HCT116 (cell line): ENCODE measurements around the gene CCDC148. TPM values are rescaled to one million over a fixed set of nuclear protein-coding genes. Genes with fewer than 3 reads are reported as not detected.
"Not testable (repeated sequence)": the region's sequence is repeated elsewhere in the genome, so short reads cannot be mapped to it uniquely, and the experiment has no call there.

Experiments
- ATAC-seq: fragments of 200-7000 bp; cut with Tn5 transposase; 2 replicates; pipeline ENCODE4 v1.9.1; 2020; ENCODE audit warnings: mild to moderate bottlenecking, moderate library complexity
- BruUV-seq: library from RNA; stranded (reverse); fragments of 400-500 nt; replicated peaks from 2 replicates; lab custom pipeline; 2021; lab: Mats Ljungman, UMichigan
- CTCF ChIA-PET: fragments of 300-600 bp; sonication (Branson Sonifier 250); formaldehyde crosslinking; loops from one replicate; lab custom pipeline; 2021; ENCODE audit warnings: antibody characterized with exemption; lab: Charles Lee
- POLR2A ChIA-PET: fragments of 300-600, 350-600 bp; sonication (Branson Sonifier 250); formaldehyde crosslinking; loops from one replicate; lab custom pipeline; 2021; ENCODE audit warnings: antibody characterized with exemption; lab: Charles Lee
- RAD21 ChIA-PET, 2 experiments: fragments of 300-600 bp; sonication (Branson Sonifier 250); formaldehyde crosslinking; loops; one replicate each; lab custom pipeline; 2023; ENCODE audit warnings: low total read pairs in 2 of 2; ENCODE audit not compliant: uncharacterized antibody in 2 of 2, unreplicated experiment in 2 of 2, low non-redundant PET in 1 of 2; lab: Charles Lee
- DNase-seq: peaks from one replicate; pipeline ENCODE4 v3.0.0-alpha.2; 2010; ENCODE audit warnings: low read depth, low spot score
- H2AFZ ChIP-seq: fragments of 200-600 bp; shearing (Covaris generic), sonication (generic); 2 replicates; pipeline ENCODE4 v1.6.1; 2017; ENCODE audit warnings: low read depth, mixed run types, mixed read lengths, antibody characterized with exemption, low read length; ENCODE audit not compliant: poor library complexity, severe bottlenecking
- H3K27ac ChIP-seq: 2 replicates; pipeline ENCODE4 v1.5.1; 2012; ENCODE audit warnings: low read depth, low read length
- H3K27me3 ChIP-seq: fragments of 200-600 bp; sonication (generic); 2 replicates; pipeline ENCODE4 v1.6.1; 2016; ENCODE audit warnings: mixed run types, low read length, mixed read lengths; ENCODE audit not compliant: insufficient read depth
- H3K36me3 ChIP-seq, 2 experiments: fragments of 200-500 bp in 1 of 2; fragments of 200-600 bp in 1 of 2; sonication (Bioruptor generic) in 1 of 2; sonication (generic) in 1 of 2; 2 replicates each; pipeline versions ENCODE4 v1.5.1 to v1.6.1; 2014 to 2016; ENCODE audit warnings: low read length in 2 of 2, inconsistent platforms in 1 of 2, mixed read lengths in 1 of 2, mixed run types in 1 of 2; ENCODE audit not compliant: insufficient read depth in 2 of 2, control insufficient read depth in 1 of 2
- H3K4me1 ChIP-seq, 2 experiments: fragments of 200-600 bp in 1 of 2; sonication (generic) in 1 of 2; 2 replicates each; pipeline versions ENCODE4 v1.5.1 to v1.6.1; 2012 to 2017; ENCODE audit warnings: low read length in 2 of 2, inconsistent platforms in 1 of 2, mild to moderate bottlenecking in 1 of 2, mixed read lengths in 1 of 2, mixed run types in 1 of 2, moderate library complexity in 1 of 2; ENCODE audit not compliant: insufficient read depth in 2 of 2, control insufficient read depth in 1 of 2
- H3K4me2 ChIP-seq: fragments of 200-600 bp; sonication (generic); 2 replicates; pipeline ENCODE4 v1.6.1; 2017; ENCODE audit warnings: mixed run types, low read length, mixed read lengths
- H3K4me3 ChIP-seq, 2 experiments: fragments of 200-600 bp in 1 of 2; sonication (generic) in 1 of 2; replicated peaks in 1 of 2; 2 replicates each; pipeline ENCODE4 v1.5.1; 2011 to 2016; ENCODE audit warnings: low read length in 2 of 2, control low read depth in 1 of 2, low read depth in 1 of 2, mild to moderate bottlenecking in 1 of 2, mixed read lengths in 1 of 2, mixed run types in 1 of 2
- H3K79me2 ChIP-seq: fragments of 200-600 bp; sonication (generic); 2 replicates; pipeline ENCODE4 v1.6.1; 2017; ENCODE audit warnings: mild to moderate bottlenecking, mixed run types, low read length, moderate library complexity, mixed read lengths; ENCODE audit not compliant: insufficient read depth
- H3K9ac ChIP-seq: fragments of 200-600 bp; sonication (generic); 2 replicates; pipeline ENCODE4 v1.6.1; 2016; ENCODE audit warnings: low read length, mixed read lengths
- H3K9me2 ChIP-seq: fragments of 200-600 bp; sonication (generic), shearing (Covaris generic); 2 replicates; pipeline ENCODE4 v1.6.1; 2017; ENCODE audit warnings: mixed run types, mild to moderate bottlenecking, moderate library complexity; ENCODE audit not compliant: insufficient read depth
- H3K9me3 ChIP-seq, 2 experiments: fragments of 200-500 bp in 1 of 2; fragments of 200-600 bp in 1 of 2; sonication (Bioruptor generic) in 1 of 2; sonication (generic) in 1 of 2; 2 replicates each; pipeline ENCODE4 v1.6.1; 2014 to 2017; ENCODE audit warnings: low read length in 2 of 2, mixed read lengths in 2 of 2, inconsistent platforms in 1 of 2, low read depth in 1 of 2, mild to moderate bottlenecking in 1 of 2, mixed run types in 1 of 2, moderate library complexity in 1 of 2; ENCODE audit not compliant: control insufficient read depth in 1 of 2, insufficient read depth in 1 of 2
- H4K20me1 ChIP-seq: fragments of 200-600 bp; sonication (generic), shearing (Covaris generic); 2 replicates; pipeline ENCODE4 v1.6.1; 2017; ENCODE audit warnings: mixed run types, mild to moderate bottlenecking, moderate library complexity; ENCODE audit not compliant: insufficient read depth
- EGR1 ChIP-seq: IDR thresholded peaks from 2 replicates; pipeline ENCODE4 v1.6.1; 2012; ENCODE audit warnings: low read depth
- ELF1 ChIP-seq: IDR thresholded peaks from 2 replicates; pipeline ENCODE4 v1.6.1; 2012; ENCODE audit warnings: low read depth, borderline replicate concordance
- EZH2phosphoT487 ChIP-seq: fragments of 200-600 bp; IDR thresholded peaks from 2 replicates; pipeline ENCODE4 v1.6.1; 2018; ENCODE audit warnings: antibody characterized with exemption, borderline replicate concordance
- JUND ChIP-seq: IDR thresholded peaks from 2 replicates; pipeline ENCODE4 v1.6.1; 2012
- POLR2AphosphoS5 ChIP-seq: IDR thresholded peaks from 2 replicates; pipeline ENCODE4 v1.6.1; 2011; ENCODE audit warnings: mild to moderate bottlenecking, low read depth, low read length, moderate library complexity
- RAD21 ChIP-seq: IDR thresholded peaks from 2 replicates; pipeline ENCODE4 v1.6.1; 2012; ENCODE audit warnings: low read depth, mild to moderate bottlenecking
- SIN3A ChIP-seq: IDR thresholded peaks from 2 replicates; pipeline ENCODE4 v1.6.1; 2012; ENCODE audit warnings: low read depth
- SP1 ChIP-seq: IDR thresholded peaks from 2 replicates; pipeline ENCODE4 v1.6.1; 2012; ENCODE audit warnings: low read depth
- SRF ChIP-seq: IDR thresholded peaks from 2 replicates; pipeline ENCODE4 v1.6.1; 2012; ENCODE audit warnings: low read depth
- TCF7L2 ChIP-seq: IDR thresholded peaks from 2 replicates; pipeline ENCODE4 v1.7.0; 2011; ENCODE audit warnings: borderline replicate concordance, inconsistent platforms; ENCODE audit not compliant: insufficient read depth, insufficient read length; ENCODE audit errors: extremely low read depth
- ZFX ChIP-seq: fragments of 450-650 bp; IDR thresholded peaks from 2 replicates; pipeline ENCODE4 v1.6.1; 2017
- intact Hi-C: fragments of 100-400 bp; cut with micrococcal nuclease; formaldehyde crosslinking; loops from 2 replicates; pipeline ENCODE4 v1.10.0; 2022
- total RNA-seq: library from RNA; stranded (reverse); gene quantifications from one replicate; pipeline ENCODE4 v1.2.1, GENCODE V29; 2021; ENCODE audit not compliant: unreplicated experiment
- TF ChIP-seq, protein P1 (sequence below), 3 experiments: fragments of 200-600 bp in 1 of 3; sonication (generic) in 1 of 3; IDR thresholded peaks in 2 of 3; conservative IDR thresholded peaks in 1 of 3; 2 replicates each; pipeline ENCODE4 v1.5.1; 2012 to 2017; ENCODE audit warnings: low read depth in 2 of 3, low read length in 2 of 3, antibody characterized with exemption in 1 of 3, borderline replicate concordance in 1 of 3, control low read depth in 1 of 3, mild to moderate bottlenecking in 1 of 3, mixed read lengths in 1 of 3, mixed run types in 1 of 3, moderate library complexity in 1 of 3; ENCODE audit not compliant: insufficient read depth in 1 of 3
- TF ChIP-seq, protein P2 (sequence below): IDR thresholded peaks from 2 replicates; pipeline ENCODE4 v1.6.1; 2011; ENCODE audit warnings: mild to moderate bottlenecking, low read length, moderate library complexity; ENCODE audit not compliant: insufficient replicate concordance; ENCODE audit errors: extremely low read depth
- TF ChIP-seq, protein P3 (sequence below): IDR thresholded peaks from 2 replicates; pipeline ENCODE4 v1.6.1; 2012
- TF ChIP-seq, protein P4 (sequence below): IDR thresholded peaks from 2 replicates; pipeline ENCODE4 v1.6.1; 2012

CCDC148 gene
- total RNA-seq, 1 experiment from 2014 or later: 0.59 TPM

DNA sequence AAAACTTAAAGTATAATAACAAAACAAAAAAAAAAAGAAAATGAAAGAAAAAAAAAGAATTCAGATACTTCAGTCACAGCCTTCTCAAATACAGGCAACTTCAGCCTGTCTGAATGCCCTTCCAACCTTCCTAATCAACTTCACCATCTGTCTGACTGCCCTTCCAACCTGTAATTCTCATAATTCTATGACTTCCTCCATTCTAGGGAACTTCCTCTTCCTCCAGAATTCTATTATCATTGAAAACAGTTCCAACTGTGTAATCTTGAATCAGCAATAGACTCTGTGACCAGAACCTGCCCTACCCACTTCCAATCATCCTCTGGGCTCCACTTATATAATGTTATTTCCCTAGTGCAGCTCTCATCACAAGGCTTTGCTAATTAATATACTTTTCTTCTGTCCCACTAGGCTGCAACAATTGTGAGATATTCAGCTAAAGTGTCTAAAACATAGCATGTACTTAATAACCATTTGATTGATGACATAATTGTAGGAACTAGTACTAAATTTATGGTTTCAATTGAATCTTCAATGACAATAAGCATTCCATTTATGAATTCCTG, 227.5 kb downstream of the CCDC148 start:
- TF ChIP-seq, protein P1, sequence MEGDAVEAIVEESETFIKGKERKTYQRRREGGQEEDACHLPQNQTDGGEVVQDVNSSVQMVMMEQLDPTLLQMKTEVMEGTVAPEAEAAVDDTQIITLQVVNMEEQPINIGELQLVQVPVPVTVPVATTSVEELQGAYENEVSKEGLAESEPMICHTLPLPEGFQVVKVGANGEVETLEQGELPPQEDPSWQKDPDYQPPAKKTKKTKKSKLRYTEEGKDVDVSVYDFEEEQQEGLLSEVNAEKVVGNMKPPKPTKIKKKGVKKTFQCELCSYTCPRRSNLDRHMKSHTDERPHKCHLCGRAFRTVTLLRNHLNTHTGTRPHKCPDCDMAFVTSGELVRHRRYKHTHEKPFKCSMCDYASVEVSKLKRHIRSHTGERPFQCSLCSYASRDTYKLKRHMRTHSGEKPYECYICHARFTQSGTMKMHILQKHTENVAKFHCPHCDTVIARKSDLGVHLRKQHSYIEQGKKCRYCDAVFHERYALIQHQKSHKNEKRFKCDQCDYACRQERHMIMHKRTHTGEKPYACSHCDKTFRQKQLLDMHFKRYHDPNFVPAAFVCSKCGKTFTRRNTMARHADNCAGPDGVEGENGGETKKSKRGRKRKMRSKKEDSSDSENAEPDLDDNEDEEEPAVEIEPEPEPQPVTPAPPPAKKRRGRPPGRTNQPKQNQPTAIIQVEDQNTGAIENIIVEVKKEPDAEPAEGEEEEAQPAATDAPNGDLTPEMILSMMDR (IDR thresholded peaks at IDR 0.05 in 2 of 3, conservative IDR thresholded peaks at IDR 0.05 in 1 of 3; ENCODE audit: borderline replicate concordance in 1 of 3, insufficient read depth in 1 of 3, low read depth in 2 of 3, low read length in 2 of 3): no peak
- TF ChIP-seq RAD21 (no peak), ZFX (no peak), JUND (no peak), SP1 (no peak), SIN3A (no peak), POLR2AphosphoS5 (no peak), TCF7L2 (no peak), EGR1 (no peak), SRF (no peak), EZH2phosphoT487 (no peak), ELF1 (no peak)
- TF ChIP-seq, protein P2, sequence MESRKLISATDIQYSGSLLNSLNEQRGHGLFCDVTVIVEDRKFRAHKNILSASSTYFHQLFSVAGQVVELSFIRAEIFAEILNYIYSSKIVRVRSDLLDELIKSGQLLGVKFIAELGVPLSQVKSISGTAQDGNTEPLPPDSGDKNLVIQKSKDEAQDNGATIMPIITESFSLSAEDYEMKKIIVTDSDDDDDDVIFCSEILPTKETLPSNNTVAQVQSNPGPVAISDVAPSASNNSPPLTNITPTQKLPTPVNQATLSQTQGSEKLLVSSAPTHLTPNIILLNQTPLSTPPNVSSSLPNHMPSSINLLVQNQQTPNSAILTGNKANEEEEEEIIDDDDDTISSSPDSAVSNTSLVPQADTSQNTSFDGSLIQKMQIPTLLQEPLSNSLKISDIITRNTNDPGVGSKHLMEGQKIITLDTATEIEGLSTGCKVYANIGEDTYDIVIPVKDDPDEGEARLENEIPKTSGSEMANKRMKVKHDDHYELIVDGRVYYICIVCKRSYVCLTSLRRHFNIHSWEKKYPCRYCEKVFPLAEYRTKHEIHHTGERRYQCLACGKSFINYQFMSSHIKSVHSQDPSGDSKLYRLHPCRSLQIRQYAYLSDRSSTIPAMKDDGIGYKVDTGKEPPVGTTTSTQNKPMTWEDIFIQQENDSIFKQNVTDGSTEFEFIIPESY: no peak
- TF ChIP-seq, protein P3, sequence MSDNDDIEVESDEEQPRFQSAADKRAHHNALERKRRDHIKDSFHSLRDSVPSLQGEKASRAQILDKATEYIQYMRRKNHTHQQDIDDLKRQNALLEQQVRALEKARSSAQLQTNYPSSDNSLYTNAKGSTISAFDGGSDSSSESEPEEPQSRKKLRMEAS: no peak
- TF ChIP-seq, protein P4, sequence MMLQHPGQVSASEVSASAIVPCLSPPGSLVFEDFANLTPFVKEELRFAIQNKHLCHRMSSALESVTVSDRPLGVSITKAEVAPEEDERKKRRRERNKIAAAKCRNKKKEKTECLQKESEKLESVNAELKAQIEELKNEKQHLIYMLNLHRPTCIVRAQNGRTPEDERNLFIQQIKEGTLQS: no peak
- BruUV-seq: no TSS peak
- ATAC-seq (no peak), DNase-seq (no peak)
- RAD21 ChIA-PET: no interaction called here
- no peak overlapping the region for H3K4me3 ChIP-seq
- POLR2A ChIA-PET: no interaction called here
- H3K27ac ChIP-seq: no peak overlapping the region
- no peak overlapping the region for H3K9ac ChIP-seq
- no peaks in the 10 kb centered on the region for H3K79me2 ChIP-seq
- no peak overlapping the region for H2AFZ ChIP-seq
- H3K9me3 ChIP-seq: no peaks in the 10 kb centered on the region
- H3K36me3 ChIP-seq: no peaks in the 10 kb centered on the region
- H4K20me1 ChIP-seq: no peaks in the 10 kb centered on the region
- CTCF ChIA-PET: no interaction called here
- intact Hi-C loops: no loop called here
- H3K27me3 ChIP-seq: peaks cover 14% of the 10 kb centered on the region; the same call in 1 of the 2 replicates
- H3K4me2 ChIP-seq: no peak overlapping the region
- H3K4me1 ChIP-seq: peaks cover 20 to 21% of the 10 kb centered on the region in 2 experiments; a peak in 3 of 4 replicates
- H3K9me2 ChIP-seq: no peaks in the 10 kb centered on the region

DNA sequence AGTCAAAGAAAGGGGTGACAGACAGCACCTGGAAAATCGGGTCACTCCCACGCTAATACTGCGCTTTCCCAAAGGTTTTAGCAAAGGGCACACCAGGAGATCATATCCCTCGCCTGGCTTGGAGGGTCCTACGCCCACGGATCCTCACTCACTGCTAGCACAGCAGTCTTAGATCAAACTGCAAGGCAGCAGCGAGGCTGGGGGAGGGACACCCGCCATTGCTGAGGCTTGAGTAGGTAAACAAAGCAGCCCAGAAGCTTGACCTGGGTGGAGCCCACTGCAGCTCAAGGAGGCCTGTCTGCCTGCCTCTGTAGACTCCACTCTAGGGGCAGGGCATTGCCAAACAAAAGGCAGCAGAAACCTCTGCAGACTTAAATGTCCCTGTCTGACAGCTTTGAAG, 233.5 kb downstream of the CCDC148 start:
- H4K20me1 ChIP-seq, RAD21 ChIA-PET, CTCF ChIA-PET, H3K4me2 ChIP-seq, ATAC-seq, intact Hi-C loops, H3K9ac ChIP-seq, BruUV-seq, H3K9me2 ChIP-seq, H3K9me3 ChIP-seq, H3K4me1 ChIP-seq, H3K27ac ChIP-seq, H3K4me3 ChIP-seq, H3K79me2 ChIP-seq, H2AFZ ChIP-seq, DNase-seq, POLR2A ChIA-PET, H3K27me3 ChIP-seq, H3K36me3 ChIP-seq: not testable (repeated sequence)
